ENCODE data around the gene KANSL1.

KANSL1 gene

GRCh38 chr17:46170639-46171429 is 22.4 kb downstream of the KANSL1 start:
- DNase-seq (ENCODE audit: low spot score) (no peak), FAIRE-seq (no peak)

DNA sequence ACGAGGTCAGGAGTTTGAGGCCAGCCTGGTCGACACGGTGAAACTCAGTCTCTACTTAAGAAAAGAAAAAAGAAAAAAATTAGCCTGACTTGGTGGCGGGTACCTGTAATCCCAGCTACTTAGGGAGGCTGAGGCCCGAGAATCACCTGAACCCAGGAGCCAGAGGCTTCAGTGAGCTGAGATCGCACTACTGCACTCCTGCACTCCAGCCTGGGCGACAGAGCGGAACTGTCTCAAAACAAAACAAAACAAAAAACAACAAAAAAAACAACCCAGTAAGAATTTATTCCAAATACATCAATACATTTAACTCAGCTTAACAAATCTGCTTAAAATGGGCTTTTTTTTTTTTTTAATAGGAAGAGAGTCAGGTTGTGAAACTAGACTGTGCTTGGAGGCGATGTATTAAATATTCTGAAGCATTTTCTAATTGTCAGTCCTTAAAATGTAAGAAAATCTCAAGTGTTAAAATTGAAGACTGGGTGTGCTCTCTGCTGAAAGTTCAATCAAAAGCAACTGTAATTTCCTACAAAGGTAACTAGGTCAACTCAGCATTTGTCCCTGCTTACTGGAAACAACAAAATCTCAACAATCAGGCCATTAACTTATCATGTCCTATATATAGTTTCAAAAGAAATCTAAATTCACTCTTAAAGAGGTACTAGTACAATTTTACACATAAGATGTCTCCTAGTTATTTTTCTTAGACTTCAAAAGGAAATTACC is 23.2 kb downstream of the KANSL1 start:
- no peak for FAIRE-seq

DNA sequence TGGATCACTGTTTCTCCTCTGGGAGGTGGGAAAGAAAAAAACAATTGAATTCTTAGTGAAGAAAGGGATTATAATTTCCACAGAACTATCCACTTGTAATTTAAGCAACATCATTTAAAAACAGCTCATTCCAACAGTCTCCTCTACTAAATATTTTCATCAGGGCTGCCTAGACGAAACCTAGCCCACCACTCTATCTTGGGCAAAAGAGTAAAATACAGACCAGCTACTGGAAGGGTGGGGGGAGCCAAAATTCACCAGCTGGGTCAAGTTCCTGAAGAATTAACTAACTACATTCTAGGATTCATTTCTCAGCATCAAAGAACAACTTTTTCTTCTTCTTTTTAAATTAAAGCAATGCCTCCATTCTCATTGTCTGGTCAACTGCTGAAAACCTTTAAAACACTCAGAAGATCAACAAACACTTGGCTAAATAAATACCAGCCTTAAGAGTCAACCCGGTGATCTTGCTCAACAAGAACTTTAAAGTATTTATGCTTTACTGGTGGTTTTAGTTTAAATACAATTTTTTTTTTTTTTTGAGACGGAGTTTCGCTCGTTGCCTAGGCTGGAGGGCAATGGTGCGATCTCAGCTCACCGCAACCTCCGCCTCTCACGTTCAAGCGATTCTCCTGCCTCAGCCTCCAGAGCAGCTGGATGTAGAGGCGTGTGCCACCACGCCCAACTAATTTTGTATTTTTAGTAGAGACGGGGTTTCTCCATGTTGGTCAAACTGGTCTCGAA is 25.2 kb downstream of the KANSL1 start:
- FAIRE-seq (no peak), DNase-seq (ENCODE audit: low spot score) (no peak)

More for the DNA sequence above, 23.2 kb downstream of the KANSL1 start:
- DNase-seq (ENCODE audit: low spot score): no peak

DNA sequence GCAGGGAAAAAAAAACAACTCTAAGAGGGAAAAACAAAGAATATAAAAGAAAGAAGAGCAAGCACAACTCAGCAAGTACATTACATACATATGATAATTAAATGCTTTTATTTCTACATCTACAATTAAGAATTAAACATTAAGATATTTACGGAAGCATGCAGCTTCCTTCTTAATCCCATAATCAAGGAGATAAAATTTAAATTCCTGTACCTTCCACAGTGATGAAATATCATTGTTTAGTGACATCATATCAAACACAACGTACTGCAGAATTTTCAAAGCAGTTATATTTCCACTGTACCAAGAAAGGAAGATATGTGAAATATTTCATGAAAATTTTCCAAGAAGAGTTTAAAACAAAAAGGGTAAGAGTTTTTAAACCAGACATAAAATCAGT is 26.0 kb downstream of the KANSL1 start:
- no peak for FAIRE-seq

GRCh38 chr17:46166692-46167249 is 26.5 kb downstream of the KANSL1 start:
- DNase-seq (ENCODE audit: low spot score): no peak
- FAIRE-seq: no peak

More for the DNA sequence above, 26.0 kb downstream of the KANSL1 start:
- no peak for DNase-seq (ENCODE audit: low spot score)

GRCh38 chr17:46163929-46164594 is 29.2 kb downstream of the KANSL1 start:
- no peak for FAIRE-seq
- no peak for DNase-seq (ENCODE audit: low spot score)

GRCh38 chr17:46163316-46163715 is 29.9 kb downstream of the KANSL1 start:
- FAIRE-seq (no peak), DNase-seq (ENCODE audit: low spot score) (no peak)

- no peak for FAIRE-seq
- no peak for DNase-seq (ENCODE audit: low spot score)
Measured at GRCh38 chr17:46162866-46163265, 30.4 kb downstream of the KANSL1 start.

DNA sequence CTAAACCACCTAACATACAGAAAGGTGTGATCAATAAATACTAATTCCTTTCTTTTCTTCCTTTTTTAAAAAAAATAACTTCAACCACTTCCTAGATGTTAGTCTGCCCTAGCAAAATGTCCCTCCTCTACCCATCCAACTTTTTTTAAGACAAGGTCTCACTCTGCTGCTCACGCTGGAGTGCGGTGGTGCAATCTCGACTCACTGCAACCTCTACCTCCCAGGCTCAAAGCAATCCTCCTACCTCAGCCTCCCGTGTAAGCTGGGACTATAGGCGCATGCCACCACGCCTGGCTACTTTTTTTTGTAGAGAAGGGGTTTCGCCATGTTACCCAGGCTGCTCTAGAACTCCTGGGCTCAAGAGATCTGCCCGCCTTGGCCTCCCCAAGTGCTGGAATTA is 33.1 kb downstream of the KANSL1 start:
- no peak for FAIRE-seq

DNA sequence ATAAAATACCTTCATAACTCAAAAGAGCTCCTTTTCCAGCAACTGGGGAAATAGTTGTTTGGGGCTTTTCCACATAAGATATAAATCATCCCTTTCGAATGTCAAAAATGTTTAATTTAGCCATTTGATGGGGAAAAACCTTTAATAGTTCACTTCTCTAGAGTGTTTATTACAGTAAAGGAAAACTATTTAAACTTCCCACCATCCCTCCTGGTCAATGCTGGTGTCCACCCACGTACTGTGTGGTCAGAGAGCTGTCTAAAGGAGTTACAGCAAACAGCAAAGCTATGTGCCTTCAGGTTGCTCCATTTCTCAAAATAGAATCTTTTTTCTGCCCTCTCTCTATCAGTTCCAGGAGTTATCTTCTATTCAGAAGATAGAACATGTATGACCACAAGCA is 33.5 kb downstream of the KANSL1 start:
- FAIRE-seq (no peak), DNase-seq (ENCODE audit: low spot score) (no peak)

More for the DNA sequence above, 33.1 kb downstream of the KANSL1 start:
- no peak for DNase-seq (ENCODE audit: low spot score)

DNA sequence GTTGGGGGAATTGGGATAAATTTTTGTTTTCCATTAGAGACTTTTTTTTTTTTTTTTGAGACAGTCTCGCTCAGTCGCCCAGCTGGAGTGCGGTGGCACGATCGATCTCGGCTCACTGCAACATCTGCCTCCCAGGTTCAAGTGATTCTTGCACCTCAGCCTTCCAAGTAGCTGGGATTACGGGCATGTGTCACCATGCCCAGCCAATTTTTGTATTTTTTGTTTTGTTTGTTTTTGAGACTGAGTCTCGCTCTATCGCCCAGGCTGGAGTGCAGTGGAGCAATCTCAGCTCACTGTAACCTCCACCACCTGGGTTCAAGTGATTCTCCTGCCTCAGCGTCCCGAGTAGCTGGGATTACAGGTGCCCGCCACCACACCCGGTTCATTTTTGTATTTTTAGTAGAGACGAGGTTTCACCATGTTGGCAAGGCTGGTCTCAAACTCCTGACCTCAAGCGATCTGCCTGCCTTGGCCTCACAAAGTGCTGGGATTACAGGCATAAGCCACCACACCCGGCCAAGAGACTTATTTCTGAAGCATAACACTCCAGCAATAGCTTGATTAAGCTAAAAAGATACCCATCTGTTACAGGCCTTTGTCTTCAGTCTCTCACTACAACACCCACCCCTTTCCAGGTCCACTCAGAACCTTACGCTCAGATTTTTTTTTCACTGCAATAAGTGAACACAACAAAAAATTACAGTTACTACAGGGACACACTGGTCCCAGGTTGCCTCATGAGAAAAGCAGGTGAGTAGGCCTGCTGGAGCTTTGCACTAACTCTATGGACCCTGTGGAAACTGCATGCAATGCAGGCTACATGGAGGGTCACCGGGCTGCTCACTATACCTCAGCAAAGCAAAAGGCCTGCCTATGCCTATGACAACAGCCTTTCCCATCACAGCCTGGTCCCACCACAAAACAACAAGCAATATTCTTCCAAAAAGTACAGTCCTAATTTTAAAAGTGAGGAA is 34.6 kb downstream of the KANSL1 start:
- DNase-seq (ENCODE audit: low spot score) (no peak), FAIRE-seq (no peak)

- FAIRE-seq (no peak), DNase-seq (ENCODE audit: low spot score) (no peak)
Measured at GRCh38 chr17:46157443-46158062, 35.7 kb downstream of the KANSL1 start.

DNA sequence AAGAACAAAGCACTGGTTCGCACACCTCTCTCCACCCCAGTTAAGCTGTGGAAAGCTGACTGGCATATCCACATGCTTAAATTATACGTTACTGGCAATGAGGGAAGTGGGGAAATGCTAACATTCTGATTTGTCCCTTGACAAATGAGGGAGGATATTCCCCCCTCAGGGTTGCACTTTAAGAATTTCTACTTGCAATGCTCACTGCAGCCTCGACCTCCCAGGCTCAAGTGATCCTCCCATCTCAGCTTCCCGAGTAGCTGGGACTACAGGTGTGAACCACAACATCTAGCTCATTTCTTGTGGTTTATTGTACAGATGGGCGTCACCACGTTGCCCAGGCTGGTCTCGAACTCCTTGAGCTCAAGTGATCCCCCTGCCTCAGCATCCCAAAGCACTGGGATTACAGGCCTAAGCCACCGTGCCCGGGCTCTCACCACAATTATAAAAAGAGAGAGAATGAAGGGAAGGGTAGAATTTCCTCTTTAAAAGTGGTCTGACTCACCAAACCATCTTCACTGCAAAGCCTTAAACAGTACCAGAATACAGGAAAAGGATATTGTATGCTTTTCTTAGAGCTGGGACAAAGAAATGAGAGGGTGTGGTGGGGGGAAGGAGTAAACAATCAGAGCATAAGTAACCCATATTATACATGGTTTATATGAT is 38.9 kb downstream of the KANSL1 start:
- DNase-seq (ENCODE audit: low spot score): no peak
- no peak for FAIRE-seq

- DNase-seq (ENCODE audit: low spot score) (no peak), FAIRE-seq (no peak)
Measured at GRCh38 chr17:46152423-46152822, 40.8 kb downstream of the KANSL1 start.

- no peak for DNase-seq (ENCODE audit: low spot score)
- FAIRE-seq: no peak
Measured at GRCh38 chr17:46151762-46152161, 41.5 kb downstream of the KANSL1 start.

- no peak for DNase-seq (ENCODE audit: low spot score)
- no peak for FAIRE-seq
Measured at GRCh38 chr17:46150216-46150963, 42.8 kb downstream of the KANSL1 start.

DNA sequence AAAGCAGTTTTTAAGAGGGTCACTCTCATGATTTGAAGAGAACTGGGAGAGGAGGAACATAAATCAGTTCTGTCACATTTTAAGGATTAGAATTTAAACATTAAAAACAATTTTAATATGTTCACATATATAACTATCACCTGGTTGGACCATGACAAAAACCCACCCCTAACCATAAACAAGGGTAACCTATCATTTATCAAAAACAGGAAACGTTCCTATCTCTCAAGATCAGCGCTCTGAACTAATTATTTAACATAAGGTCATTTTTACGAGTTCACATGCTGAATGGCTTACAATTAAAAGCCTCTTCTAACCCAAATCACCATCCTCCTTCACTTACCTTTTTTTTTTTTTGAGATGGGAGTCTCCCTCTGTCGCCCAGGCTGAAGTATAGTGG is 45.0 kb downstream of the KANSL1 start:
- no peak for DNase-seq (ENCODE audit: low spot score)
- no peak for FAIRE-seq

GRCh38 chr17:46147296-46147695 is 45.9 kb downstream of the KANSL1 start:
- no peak for FAIRE-seq
- no peak for DNase-seq (ENCODE audit: low spot score)

Measured in urothelium cell line (cell line).